HG03460 (cell line): Measurements from ENCODE around the gene NMRK1.
A peak's percentile ranks its signal among the peaks of the same experiment; 100 is the strongest.

ENCODE experiments used
- ATAC-seq: cut with Tn5 transposase; IDR thresholded peaks from one replicate; pipeline ENCODE4 v1.9.1; 2021; ENCODE audit not compliant: unreplicated experiment

NMRK1 gene

GRCh38 chr9:75087824-75088645 lies at the start of gene NMRK1, which contains the start of gene OSTF1:
TSS of gene NMRK1 (minus strand) at chr9:75088155. CDS start at chr9:75083115, 5,040 bp downstream.
TSS of gene OSTF1 (plus strand) at chr9:75088514. CDS start at chr9:75088693, 179 bp downstream.
- peak; percentile 80 for ATAC-seq

- no peak for ATAC-seq
Observed at GRCh38 chr9:75134495-75134894, 46.5 kb upstream of the NMRK1 start.

GRCh38 chr9:75133396-75133795 lies 45.4 kb upstream of the NMRK1 start:
- ATAC-seq, result no peak

GRCh38 chr9:75132244-75132643 lies 44.3 kb upstream of the NMRK1 start:
- no peak for ATAC-seq

GRCh38 chr9:75131700-75132099 lies 43.7 kb upstream of the NMRK1 start:
- no peak for ATAC-seq

GRCh38 chr9:75130621-75131230 lies 42.8 kb upstream of the NMRK1 start:
- no peak for ATAC-seq

GRCh38 chr9:75130172-75130571 lies 42.2 kb upstream of the NMRK1 start:
- ATAC-seq, result no peak

GRCh38 chr9:75128535-75128934 lies 40.6 kb upstream of the NMRK1 start:
- ATAC-seq, result no peak

- no peak for ATAC-seq
Observed at GRCh38 chr9:75123696-75124095, 35.7 kb upstream of the NMRK1 start.

- ATAC-seq, result no peak
Observed at GRCh38 chr9:75121914-75122558, 34.1 kb upstream of the NMRK1 start.

- ATAC-seq, result no peak
Observed at GRCh38 chr9:75120686-75121085, 32.7 kb upstream of the NMRK1 start.

GRCh38 chr9:75117564-75117963 lies 29.6 kb upstream of the NMRK1 start:
- no peak for ATAC-seq

- no peak for ATAC-seq
Observed at GRCh38 chr9:75116306-75116705, 28.4 kb upstream of the NMRK1 start.

GRCh38 chr9:75112789-75113188 lies 24.8 kb upstream of the NMRK1 start:
- ATAC-seq, result no peak

- no peak for ATAC-seq
Observed at GRCh38 chr9:75111019-75111622, 23.2 kb upstream of the NMRK1 start.

GRCh38 chr9:75109210-75109839 lies 21.4 kb upstream of the NMRK1 start:
- no peak for ATAC-seq

- ATAC-seq, result no peak
Observed at GRCh38 chr9:75108571-75108970, 20.6 kb upstream of the NMRK1 start.

- no peak for ATAC-seq
Observed at GRCh38 chr9:75106857-75107256, 18.9 kb upstream of the NMRK1 start.

GRCh38 chr9:75105841-75106240 lies 17.9 kb upstream of the NMRK1 start:
- ATAC-seq, result no peak

- ATAC-seq, result no peak
Observed at GRCh38 chr9:75105019-75105540, 17.1 kb upstream of the NMRK1 start.

- no peak for ATAC-seq
Observed at GRCh38 chr9:75104607-75105006, 16.7 kb upstream of the NMRK1 start.
